Measurements from ENCODE around the gene PAM.

The PAM gene

DNA sequence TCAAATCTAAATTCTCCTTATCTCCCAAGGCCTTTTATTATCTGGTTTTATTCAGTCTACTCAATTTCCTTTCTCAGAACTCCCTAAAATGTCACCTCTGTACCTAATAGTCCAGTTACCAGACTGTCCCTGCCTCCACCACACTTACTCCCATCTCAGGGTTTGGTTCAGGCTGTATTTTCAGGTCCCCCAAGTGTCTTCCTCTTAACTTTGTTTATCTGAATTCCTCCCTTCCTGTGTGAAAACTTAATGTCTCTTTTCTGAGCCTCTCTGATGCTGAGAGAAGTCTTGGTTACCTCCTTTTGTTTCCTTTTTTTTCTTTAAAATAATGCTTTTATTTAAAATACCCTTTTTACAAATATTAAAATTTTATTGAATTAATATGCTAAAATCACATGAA, 133.4 kb downstream of the PAM start:
- H3K27ac ChIP-seq, result no peak overlapping the region
- no peak overlapping the region for H3K4me3 ChIP-seq
- TF ChIP-seq FOXP2 (optimal IDR thresholded peaks at IDR 0.05; ENCODE audit: control extremely low read depth, extremely low read length, insufficient read depth) (no peak), POLR2AphosphoS5 (IDR thresholded peaks at IDR 0.05; ENCODE audit: borderline replicate concordance, low read depth, low read length) (no peak), EZH2 (IDR thresholded peaks at IDR 0.05) (no peak)
- no peaks in the 10 kb centered on the region for H3K36me3 ChIP-seq (ENCODE audit: insufficient read depth, low read length)
- no peak for DNase-seq (ENCODE audit: low read depth, low spot score)
- no peak overlapping the region for H3K9ac ChIP-seq (ENCODE audit: insufficient read length)
- no peaks in the 10 kb centered on the region for H3K9me3 ChIP-seq (ENCODE audit: low read depth, low read length)

DNA sequence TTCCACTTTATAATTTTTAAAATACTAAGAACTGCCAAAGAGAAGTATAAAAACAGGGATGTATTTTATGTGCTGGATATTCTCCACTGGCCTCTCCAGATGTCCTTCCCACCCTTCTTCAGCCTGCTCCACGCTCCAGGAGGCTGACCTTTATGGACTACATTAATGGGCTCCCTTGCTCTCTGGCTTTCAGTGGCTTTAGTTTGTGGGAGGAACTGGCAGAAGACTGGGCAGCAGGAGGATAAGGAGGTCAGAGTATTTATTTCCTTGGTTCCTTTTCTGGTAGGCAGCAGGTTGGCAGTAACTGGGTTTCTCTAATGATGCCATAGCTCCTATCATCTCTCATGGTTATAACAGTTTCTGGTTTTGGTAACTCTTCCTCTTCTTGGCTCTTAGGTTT, 133.9 kb downstream of the PAM start:
- H3K27ac ChIP-seq, result no peak overlapping the region
- H3K4me3 ChIP-seq, result no peak overlapping the region
- no peak for TF ChIP-seq FOXP2 (optimal IDR thresholded peaks at IDR 0.05; ENCODE audit: control extremely low read depth, extremely low read length, insufficient read depth)
- no peak for TF ChIP-seq EZH2 (IDR thresholded peaks at IDR 0.05)
- TF ChIP-seq POLR2AphosphoS5 (IDR thresholded peaks at IDR 0.05; ENCODE audit: borderline replicate concordance, low read depth, low read length), result no peak
- no peak for DNase-seq (ENCODE audit: low read depth, low spot score)
- no peak overlapping the region for H3K9ac ChIP-seq (ENCODE audit: insufficient read length)
- H3K36me3 ChIP-seq (ENCODE audit: insufficient read depth, low read length), result no peaks in the 10 kb centered on the region
- H3K9me3 ChIP-seq (ENCODE audit: low read depth, low read length), result no peaks in the 10 kb centered on the region

DNA sequence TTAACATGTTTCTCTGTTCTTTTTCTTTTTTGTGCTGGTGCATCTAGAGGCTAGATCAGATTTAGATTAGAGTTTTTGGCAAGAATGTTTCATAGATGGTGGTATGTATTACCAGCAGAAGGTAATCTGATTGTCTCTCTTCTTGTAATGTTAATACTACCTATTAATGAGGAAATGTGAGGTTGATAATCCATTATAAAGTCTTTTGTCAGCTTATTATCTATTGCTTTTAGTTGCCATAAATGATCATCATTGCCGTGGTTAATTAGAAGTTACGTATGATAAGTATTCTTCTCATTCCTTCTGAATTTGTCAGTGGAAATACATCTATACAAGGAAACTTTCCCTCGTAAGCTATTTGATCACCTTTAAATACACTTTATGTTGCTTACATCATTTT, 135.0 kb downstream of the PAM start:
- no peak for TF ChIP-seq POLR2AphosphoS5 (IDR thresholded peaks at IDR 0.05; ENCODE audit: borderline replicate concordance, low read depth, low read length)
- no peak for TF ChIP-seq EZH2 (IDR thresholded peaks at IDR 0.05)
- TF ChIP-seq FOXP2 (optimal IDR thresholded peaks at IDR 0.05; ENCODE audit: control extremely low read depth, extremely low read length, insufficient read depth), result no peak
- H3K4me3 ChIP-seq, result no peak overlapping the region

DNA sequence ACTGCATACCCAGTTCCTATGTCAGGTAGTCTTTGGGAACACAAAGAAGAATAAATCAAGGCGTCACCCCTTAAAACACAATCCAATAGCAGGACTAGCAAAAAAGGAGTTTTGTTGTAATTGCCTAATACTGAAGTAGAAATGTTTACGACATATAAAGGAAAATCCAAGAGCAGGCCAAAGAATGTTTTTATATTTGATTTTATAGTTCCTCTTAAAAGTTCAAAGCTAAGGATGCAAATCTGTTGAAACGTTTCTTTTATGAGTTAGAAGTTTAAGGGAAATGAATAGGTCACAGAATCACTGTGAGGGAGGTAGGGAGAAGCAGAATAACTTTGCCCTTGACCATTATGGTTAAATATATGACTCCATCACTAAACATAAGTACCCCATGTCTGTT, 136.1 kb downstream of the PAM start:
- TF ChIP-seq EZH2 (IDR thresholded peaks at IDR 0.05) (no peak), FOXP2 (optimal IDR thresholded peaks at IDR 0.05; ENCODE audit: control extremely low read depth, extremely low read length, insufficient read depth) (no peak), POLR2AphosphoS5 (IDR thresholded peaks at IDR 0.05; ENCODE audit: borderline replicate concordance, low read depth, low read length) (no peak)

More for the DNA sequence above, 135.0 kb downstream of the PAM start:
- Histone ChIP-seq H3K36me3 (ENCODE audit: insufficient read depth, low read length) (no peaks in the 10 kb centered on the region), H3K9ac (ENCODE audit: insufficient read length) (no peak overlapping the region), H3K27ac (no peak overlapping the region), H3K9me3 (ENCODE audit: low read depth, low read length) (no peaks in the 10 kb centered on the region)
- DNase-seq (ENCODE audit: low read depth, low spot score), result no peak

DNA sequence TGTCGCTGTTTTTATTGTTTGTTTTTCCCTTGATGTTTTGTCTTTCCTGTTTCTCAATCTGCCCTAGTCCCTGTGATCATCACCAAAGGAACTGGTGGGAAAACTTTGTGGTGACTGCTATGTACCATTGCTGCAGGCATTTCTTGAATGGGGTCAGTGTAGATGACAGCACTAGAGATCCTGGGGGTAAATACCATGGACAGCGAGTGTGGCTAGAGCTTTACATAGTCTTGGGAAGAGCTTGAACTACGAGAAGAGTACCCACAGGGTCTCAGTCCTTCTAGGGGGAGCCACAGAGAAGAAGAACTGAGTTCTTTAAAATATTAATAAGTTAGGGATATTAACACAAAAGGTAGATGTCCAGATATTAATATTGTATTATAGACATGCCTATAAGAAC, 138.8 kb downstream of the PAM start:
- Histone ChIP-seq H3K9ac (ENCODE audit: insufficient read length) (no peak overlapping the region), H3K9me3 (ENCODE audit: low read depth, low read length) (no peaks in the 10 kb centered on the region), H3K27ac (no peak overlapping the region), H3K4me3 (no peak overlapping the region), H3K36me3 (ENCODE audit: insufficient read depth, low read length) (no peaks in the 10 kb centered on the region)
- DNase-seq (ENCODE audit: low read depth, low spot score), result no peak
- no peak for TF ChIP-seq POLR2AphosphoS5 (IDR thresholded peaks at IDR 0.05; ENCODE audit: borderline replicate concordance, low read depth, low read length)
- TF ChIP-seq FOXP2 (optimal IDR thresholded peaks at IDR 0.05; ENCODE audit: control extremely low read depth, extremely low read length, insufficient read depth), result no peak
- no peak for TF ChIP-seq EZH2 (IDR thresholded peaks at IDR 0.05)

More for the DNA sequence above, 136.1 kb downstream of the PAM start:
- no peaks in the 10 kb centered on the region for H3K36me3 ChIP-seq (ENCODE audit: insufficient read depth, low read length)
- H3K9me3 ChIP-seq (ENCODE audit: low read depth, low read length), result no peaks in the 10 kb centered on the region
- no peak for DNase-seq (ENCODE audit: low read depth, low spot score)
- no peak overlapping the region for H3K4me3 ChIP-seq
- no peak overlapping the region for H3K27ac ChIP-seq
- no peak overlapping the region for H3K9ac ChIP-seq (ENCODE audit: insufficient read length)

DNA sequence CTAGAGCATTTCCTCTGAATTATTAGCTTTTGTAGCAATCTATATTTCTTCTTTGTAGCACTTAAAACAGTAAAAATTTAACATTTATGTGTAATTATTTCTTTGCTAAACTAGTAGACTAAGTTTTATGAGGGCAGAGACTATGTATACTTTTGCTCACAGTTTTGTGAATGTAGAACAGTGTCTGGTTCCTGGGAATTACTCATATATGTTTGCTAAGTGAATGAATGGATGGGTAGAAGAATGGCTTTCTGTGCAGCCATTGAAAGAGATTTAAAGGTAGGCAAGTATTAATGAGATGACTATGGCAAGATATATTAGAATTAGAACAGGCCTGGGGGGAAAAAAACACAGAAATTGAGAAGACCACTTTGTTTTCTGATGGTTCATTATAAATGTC, 140.1 kb downstream of the PAM start:
- DNase-seq (ENCODE audit: low read depth, low spot score), result no peak
- Histone ChIP-seq H3K36me3 (ENCODE audit: insufficient read depth, low read length) (no peaks in the 10 kb centered on the region), H3K27ac (no peak overlapping the region), H3K4me3 (no peak overlapping the region), H3K9me3 (ENCODE audit: low read depth, low read length) (no peaks in the 10 kb centered on the region), H3K9ac (ENCODE audit: insufficient read length) (no peak overlapping the region)
- TF ChIP-seq POLR2AphosphoS5 (IDR thresholded peaks at IDR 0.05; ENCODE audit: borderline replicate concordance, low read depth, low read length), result no peak
- no peak for TF ChIP-seq EZH2 (IDR thresholded peaks at IDR 0.05)
- no peak for TF ChIP-seq FOXP2 (optimal IDR thresholded peaks at IDR 0.05; ENCODE audit: control extremely low read depth, extremely low read length, insufficient read depth)

DNA sequence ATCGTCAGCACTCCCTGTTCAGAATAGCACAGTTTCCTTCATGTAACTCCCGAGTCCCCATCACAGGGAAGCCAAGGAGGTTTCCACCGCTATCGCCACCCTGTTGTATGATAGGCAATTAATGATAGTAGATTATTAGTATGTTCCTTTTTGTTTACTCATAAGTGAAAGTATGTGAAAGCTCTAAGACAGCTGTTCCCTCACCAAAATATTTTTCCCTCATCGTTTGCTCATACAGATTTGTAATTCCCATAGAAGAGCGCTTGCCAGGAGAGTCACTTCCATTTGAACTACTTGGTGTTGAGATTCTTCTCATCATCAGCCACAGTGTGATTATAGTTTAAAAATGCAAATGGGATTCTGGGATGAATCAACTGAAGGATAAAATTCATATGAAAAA, 140.9 kb downstream of the PAM start:
- TF ChIP-seq EZH2 (IDR thresholded peaks at IDR 0.05) (no peak), POLR2AphosphoS5 (IDR thresholded peaks at IDR 0.05; ENCODE audit: borderline replicate concordance, low read depth, low read length) (no peak), FOXP2 (optimal IDR thresholded peaks at IDR 0.05; ENCODE audit: control extremely low read depth, extremely low read length, insufficient read depth) (no peak)
- no peak overlapping the region for H3K4me3 ChIP-seq
- no peaks in the 10 kb centered on the region for H3K36me3 ChIP-seq (ENCODE audit: insufficient read depth, low read length)
- DNase-seq (ENCODE audit: low read depth, low spot score), result no peak
- no peaks in the 10 kb centered on the region for H3K9me3 ChIP-seq (ENCODE audit: low read depth, low read length)
- no peak overlapping the region for H3K27ac ChIP-seq
- H3K9ac ChIP-seq (ENCODE audit: insufficient read length), result no peak overlapping the region

DNA sequence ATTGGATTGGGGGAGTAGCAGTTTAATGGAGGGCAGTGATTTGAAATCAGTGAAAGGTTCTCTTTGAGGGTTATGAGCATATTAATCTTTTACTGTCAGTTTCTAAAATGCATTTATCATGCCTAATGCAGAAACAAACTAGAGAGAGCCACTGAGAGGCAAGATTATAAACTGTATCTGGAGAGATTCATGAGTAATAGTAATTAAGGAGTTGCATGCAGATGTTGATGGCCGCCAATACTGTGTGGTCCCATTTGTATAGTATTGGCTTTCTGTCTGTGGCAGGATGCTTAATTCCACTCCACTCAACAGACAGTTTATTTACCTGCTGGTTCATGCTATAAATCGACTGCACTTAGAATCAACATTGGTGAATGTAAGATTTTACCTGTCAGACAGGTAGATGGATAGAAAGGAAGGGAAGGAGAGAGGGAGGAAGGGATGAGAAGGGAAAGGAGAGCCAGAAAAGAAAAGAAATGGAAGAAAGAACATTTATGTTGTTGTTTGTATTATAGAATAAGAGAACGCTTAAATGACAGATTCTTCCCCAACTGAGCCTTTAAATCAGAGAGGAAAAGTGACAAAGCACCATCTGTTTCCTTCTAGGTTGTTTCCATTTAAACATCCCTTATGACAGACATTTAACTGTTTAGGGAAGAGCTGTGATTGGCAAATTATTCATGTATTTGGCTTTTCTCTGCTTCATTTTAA, 146.5 kb downstream of the PAM start:
- Histone ChIP-seq H3K36me3 (ENCODE audit: insufficient read depth, low read length) (no peaks in the 10 kb centered on the region), H3K27ac (no peak overlapping the region), H3K9ac (ENCODE audit: insufficient read length) (no peak overlapping the region), H3K4me3 (no peak overlapping the region), H3K9me3 (ENCODE audit: low read depth, low read length) (no peaks in the 10 kb centered on the region)
- TF ChIP-seq POLR2AphosphoS5 (IDR thresholded peaks at IDR 0.05; ENCODE audit: borderline replicate concordance, low read depth, low read length), result no peak
- no peak for TF ChIP-seq FOXP2 (optimal IDR thresholded peaks at IDR 0.05; ENCODE audit: control extremely low read depth, extremely low read length, insufficient read depth)
- TF ChIP-seq EZH2 (IDR thresholded peaks at IDR 0.05), result no peak
- DNase-seq (ENCODE audit: low read depth, low spot score), result no peak

DNA sequence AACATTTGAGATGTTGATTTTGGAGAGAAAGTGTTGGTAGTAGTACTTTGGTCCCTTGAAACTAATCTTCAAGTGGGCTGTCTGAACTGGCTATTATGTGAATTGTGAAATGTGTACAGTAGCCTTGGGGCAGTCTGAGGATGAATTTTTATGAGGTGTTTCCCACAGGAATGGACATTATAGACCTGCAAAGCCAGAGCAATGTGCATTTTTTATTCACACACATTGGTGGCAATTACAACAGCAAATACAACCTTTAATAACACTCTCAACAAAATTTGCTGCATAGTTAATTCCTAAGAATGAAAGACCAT, 147.0 kb downstream of the PAM start:
- Histone ChIP-seq H3K36me3 (ENCODE audit: insufficient read depth, low read length) (no peaks in the 10 kb centered on the region), H3K27ac (no peak overlapping the region), H3K4me3 (no peak overlapping the region), H3K9me3 (ENCODE audit: low read depth, low read length) (no peaks in the 10 kb centered on the region), H3K9ac (ENCODE audit: insufficient read length) (no peak overlapping the region)
- DNase-seq (ENCODE audit: low read depth, low spot score), result no peak
- TF ChIP-seq EZH2 (IDR thresholded peaks at IDR 0.05) (no peak), FOXP2 (optimal IDR thresholded peaks at IDR 0.05; ENCODE audit: control extremely low read depth, extremely low read length, insufficient read depth) (no peak), POLR2AphosphoS5 (IDR thresholded peaks at IDR 0.05; ENCODE audit: borderline replicate concordance, low read depth, low read length) (no peak)
